Measurements from ENCODE around the gene ARHGAP22. TPM values are rescaled to one million over a fixed set of nuclear protein-coding genes. Genes with fewer than 3 reads are reported as not detected.

The ARHGAP22 gene
- total RNA-seq, 1 experiment from 2014 or later = 9.9 TPM

GRCh38 chr10:48470893-48471805 lies 133.7 kb downstream of the ARHGAP22 start:
- ChIA-PET CTCF (no interaction called here), POLR2A (no interaction called here), RAD21 (ENCODE audit: low non-redundant PET in 1 of 2, low total read pairs in 2 of 2, uncharacterized antibody in 2 of 2, unreplicated experiment in 2 of 2) (no interaction called here)
- no peak overlapping the region for H3K27ac ChIP-seq (ENCODE audit: low read depth, low read length)
- DNase-seq (ENCODE audit: low read depth, low spot score) (no peak), ATAC-seq (peak; percentile 83)
- no peak overlapping the region for H3K4me3 ChIP-seq (replicated peaks in 1 of 2; ENCODE audit: low read depth in 1 of 2, low read length in 2 of 2)
- no peak overlapping the region for H3K9ac ChIP-seq (ENCODE audit: low read length)
- H3K79me2 ChIP-seq (ENCODE audit: insufficient read depth, low read length) = no peaks in the 10 kb centered on the region
- no peak overlapping the region for H3K4me2 ChIP-seq (ENCODE audit: low read length)
- H3K36me3 ChIP-seq (ENCODE audit: control insufficient read depth in 1 of 2, insufficient read depth in 2 of 2, low read length in 2 of 2) = no peaks in the 10 kb centered on the region
- TF ChIP-seq MAX (IDR thresholded peaks at IDR 0.05) = no peak
- TF ChIP-seq EZH2phosphoT487 (IDR thresholded peaks at IDR 0.05; ENCODE audit: borderline replicate concordance) = no peak
- no peak for TF ChIP-seq POLR2AphosphoS5 (IDR thresholded peaks at IDR 0.05; ENCODE audit: low read depth, low read length)
- TF ChIP-seq JUND (IDR thresholded peaks at IDR 0.05) = no peak
- no peak for TF ChIP-seq ATF3 (IDR thresholded peaks at IDR 0.05)
- peak in 2 of 3 experiments; percentile 16 to 25; a peak in 3 of 6 replicates for TF ChIP-seq CTCF (IDR thresholded peaks at IDR 0.05 in 2 of 3, conservative IDR thresholded peaks at IDR 0.05 in 1 of 3; ENCODE audit: borderline replicate concordance in 1 of 3, insufficient read depth in 1 of 3, low read depth in 2 of 3, low read length in 2 of 3)
- no peak for TF ChIP-seq REST (IDR thresholded peaks at IDR 0.05; ENCODE audit: low read depth)
- no peaks in the 10 kb centered on the region for H3K27me3 ChIP-seq (ENCODE audit: insufficient read depth, low read length)
- H2AFZ ChIP-seq (ENCODE audit: low read depth, low read length, poor library complexity, severe bottlenecking) = no peak overlapping the region
- H3K4me1 ChIP-seq (ENCODE audit: control insufficient read depth in 1 of 2, insufficient read depth in 2 of 2, low read length in 2 of 2) = peaks cover 0 to 4% of the 10 kb centered on the region in 2 experiments; a peak in 1 of 4 replicates
- no peaks in the 10 kb centered on the region for H3K9me3 ChIP-seq (ENCODE audit: control insufficient read depth in 1 of 2, insufficient read depth in 1 of 2, low read depth in 1 of 2, low read length in 2 of 2)
- H3K9me2 ChIP-seq (ENCODE audit: insufficient read depth) = no peaks in the 10 kb centered on the region
- H4K20me1 ChIP-seq (ENCODE audit: insufficient read depth) = no peaks in the 10 kb centered on the region
- intact Hi-C loops (cut with micrococcal nuclease) = no loop called here
- no TSS peak for BruUV-seq (replicated peaks)

All from HCT116 (cell line).